ENCODE data around the gene CYP46A1. TPM values are rescaled to one million over a fixed set of nuclear protein-coding genes. Genes with fewer than 3 reads are reported as not detected.

The CYP46A1 gene
- total RNA-seq, 1 experiment from 2014 or later: 0.59 TPM

GRCh38 chr14:99696929-99697328 is 12.8 kb downstream of the CYP46A1 start:
- WGBS (ENCODE audit: extremely low coverage, insufficient read length, low lambda C conversion rate): no CpG with 5 or more reads among the region's 4 CpGs
- Histone ChIP-seq H3T11ph (ENCODE audit: low read length) (no peak overlapping the region), H3K18ac (ENCODE audit: insufficient read length, low read depth, low read length) (no peak overlapping the region), H2BK5ac (ENCODE audit: insufficient read length, low read length) (no peak overlapping the region), H3K56ac (ENCODE audit: insufficient read length, low read depth, low read length) (no peak overlapping the region), H3K4me1 (ENCODE audit: insufficient read depth, low read length) (no peaks in the 10 kb centered on the region), H2AFZ (ENCODE audit: low read length) (no peak overlapping the region), H3K4me2 (ENCODE audit: insufficient read depth, insufficient read length, low read length) (no peak overlapping the region), H4K20me1 (ENCODE audit: control insufficient read depth, insufficient read depth, insufficient read length) (no peaks in the 10 kb centered on the region), H3K79me2 (ENCODE audit: insufficient read depth, low read length) (no peaks in the 10 kb centered on the region), H4K91ac (ENCODE audit: insufficient read length, low read depth, low read length) (no peak overlapping the region), H3K23ac (ENCODE audit: insufficient read length, low read depth, low read length) (no peak overlapping the region), H3K27me3 (ENCODE audit: insufficient read depth, low read length) (no peaks in the 10 kb centered on the region), H2BK120ac (ENCODE audit: low read depth, low read length, poor library complexity, severe bottlenecking) (no peak overlapping the region), H3K14ac (ENCODE audit: insufficient read depth, low read length) (no peak overlapping the region), H2AK5ac (ENCODE audit: insufficient read length, low read length) (no peak overlapping the region), H3K23me2 (ENCODE audit: insufficient read length, low read depth, low read length, poor library complexity, severe bottlenecking) (no peaks in the 10 kb centered on the region), H3K4ac (ENCODE audit: low read depth, low read length) (no peak overlapping the region), H3K79me1 (ENCODE audit: insufficient read depth, low read depth, low read length, poor library complexity, severe bottlenecking) (no peaks in the 10 kb centered on the region), H3K9me3 (ENCODE audit: control insufficient read depth, low read depth, low read length) (no peaks in the 10 kb centered on the region), H2BK12ac (ENCODE audit: insufficient read length, low read depth, low read length) (no peak overlapping the region), H3K9ac (ENCODE audit: extremely low read depth, insufficient read length, low read length) (no peak overlapping the region), H3K27ac (ENCODE audit: insufficient read length, low read depth, low read length) (no peak overlapping the region), H2BK15ac (ENCODE audit: low read depth, low read length) (no peak overlapping the region), H4K8ac (replicated peaks; ENCODE audit: insufficient read length, low read depth, low read length) (no peak overlapping the region), H2BK20ac (ENCODE audit: low read depth, low read length, poor library complexity, severe bottlenecking) (no peak overlapping the region), H4K5ac (ENCODE audit: insufficient read length, low read depth, low read length) (no peak overlapping the region)
- H3K36me3 Mint-ChIP-seq (ENCODE audit: insufficient read depth in 1 of 3, low read depth in 3 of 3): peaks cover 0 to 1% (median under 1%) of the 10 kb centered on the region in 3 experiments; a peak in 4 of 7 replicates
- H3K4me3 Mint-ChIP-seq: no peak overlapping the region
- H3K9me3 Mint-ChIP-seq: peaks cover under 1 to 3% of the 10 kb centered on the region in 2 experiments; a peak in 3 of 5 replicates
- no peak for DNase-seq
- no peak for TF ChIP-seq CTCF (conservative IDR thresholded peaks at IDR 0.05)
- H3K27ac Mint-ChIP-seq: no peak overlapping the region
- H3K27me3 Mint-ChIP-seq (ENCODE audit: low read depth): peaks cover 2% of the 10 kb centered on the region; the same call in 1 of the 2 replicates
- H3K4me1 Mint-ChIP-seq: no peaks in the 10 kb centered on the region

All from H9 (cell line).